GM21423 (cell line): ENCODE results near the gene KPNA1.
"Not testable (repeated sequence)": the region's sequence is repeated elsewhere in the genome, so short reads cannot be mapped to it uniquely, and the experiment has no call there.

ENCODE experiments used
- ATAC-seq: cut with Tn5 transposase; IDR thresholded peaks from one replicate; pipeline ENCODE4 v1.9.1; 2021; ENCODE audit warnings: mild to moderate bottlenecking, moderate library complexity; ENCODE audit not compliant: unreplicated experiment

The KPNA1 gene

DNA sequence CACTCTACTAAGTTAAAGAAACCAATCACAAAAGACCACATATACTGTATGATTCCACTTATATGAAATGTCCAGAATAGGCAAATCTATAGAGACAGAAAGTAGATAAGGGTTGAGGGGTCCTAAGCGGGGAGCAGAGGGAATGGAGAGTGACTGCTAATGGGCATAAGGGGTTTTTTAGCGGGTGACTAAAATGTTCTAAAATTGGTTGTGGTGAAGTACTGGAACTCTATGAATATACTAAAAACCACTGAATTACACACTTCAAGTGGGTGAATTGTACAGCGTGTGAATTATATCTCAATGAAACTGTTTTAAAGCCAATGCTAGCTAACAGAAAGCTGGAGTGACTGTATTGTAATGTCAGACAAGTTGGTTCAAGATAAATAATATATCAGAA, 33.3 kb downstream of the KPNA1 start:
- ATAC-seq = no peak

DNA sequence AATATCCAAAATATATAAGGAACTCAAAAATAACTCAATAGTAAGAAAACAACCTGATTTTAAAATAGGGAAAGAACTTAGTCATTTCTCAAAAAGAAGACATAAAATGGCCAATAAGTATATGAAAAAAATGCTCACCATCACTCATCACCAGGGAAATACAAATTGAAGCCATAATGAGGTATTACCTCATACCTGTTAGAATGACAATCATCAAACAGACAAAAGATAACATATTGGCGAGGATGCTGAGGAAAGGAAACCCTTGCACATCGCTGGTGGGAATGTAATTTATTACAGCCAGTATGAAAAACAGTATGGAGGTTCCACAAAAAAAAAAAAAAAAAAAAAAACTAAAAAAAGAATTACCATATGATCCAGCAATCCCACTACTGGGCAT, 38.2 kb downstream of the KPNA1 start:
- ATAC-seq = no peak

DNA sequence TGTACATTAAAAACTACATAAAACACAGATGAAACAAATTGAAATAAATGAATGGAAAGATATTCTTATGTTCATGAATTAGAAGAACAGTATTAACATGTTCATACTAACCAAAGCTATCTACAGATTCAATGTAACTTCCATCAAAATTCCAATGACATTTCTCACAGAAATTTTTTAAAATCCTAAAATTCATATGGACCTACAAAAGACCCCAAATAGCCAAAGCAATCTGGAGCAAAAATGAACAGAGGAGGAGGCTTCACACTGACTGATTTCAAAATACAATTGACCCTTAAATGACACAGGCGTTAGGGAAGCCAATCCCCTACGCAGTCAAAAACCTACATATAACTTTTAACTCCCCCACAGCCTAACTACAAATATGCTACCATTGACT, 39.4 kb downstream of the KPNA1 start:
- no peak for ATAC-seq

DNA sequence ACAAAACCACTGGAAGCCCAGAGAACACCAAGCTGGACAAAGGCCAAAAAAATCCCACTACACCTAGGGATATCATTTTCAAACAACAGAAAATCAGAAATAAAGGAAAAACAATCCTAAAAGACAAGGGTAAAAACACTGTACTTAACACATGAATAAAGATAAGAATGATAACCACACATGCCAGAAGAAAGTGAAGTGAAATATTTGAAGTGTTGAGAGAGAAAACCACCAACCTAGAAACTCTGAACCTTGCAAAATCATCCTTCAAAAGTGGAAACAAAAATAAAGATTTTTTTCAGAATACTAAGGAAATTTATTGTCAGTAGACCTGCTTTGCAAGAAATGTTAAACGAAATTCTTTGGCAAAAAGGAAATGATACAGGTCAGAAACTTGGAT, 45.1 kb downstream of the KPNA1 start:
- ATAC-seq = no peak

DNA sequence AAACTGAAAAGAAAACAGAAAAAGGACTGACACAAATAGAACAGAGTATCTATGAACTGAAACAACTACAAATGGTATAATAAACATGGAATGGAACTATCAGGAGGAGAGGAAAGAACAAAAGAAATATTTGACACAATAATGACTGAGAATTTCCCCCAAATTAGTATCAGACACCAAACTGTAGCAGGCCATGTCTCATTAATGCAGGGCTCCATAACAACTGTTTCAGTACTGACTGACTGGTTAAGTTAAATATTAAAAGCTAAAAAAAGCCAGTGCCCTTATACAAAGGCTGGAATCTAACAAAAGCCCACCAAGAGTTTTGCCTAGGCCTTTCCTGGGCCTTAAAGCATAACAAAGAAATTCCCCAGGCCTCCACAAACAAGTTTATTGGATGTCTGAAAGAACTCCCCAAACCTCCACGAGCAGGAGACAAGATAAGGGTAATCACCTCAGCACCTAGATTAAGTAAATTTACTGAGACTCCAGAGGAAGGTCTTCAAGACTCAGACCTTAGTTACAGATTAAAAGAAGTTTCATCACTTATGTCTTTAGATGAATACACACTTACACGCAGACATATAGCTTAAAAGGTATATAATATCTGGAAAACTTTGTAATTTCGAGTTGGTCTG, 45.7 kb downstream of the KPNA1 start:
- ATAC-seq = peak; percentile 68

DNA sequence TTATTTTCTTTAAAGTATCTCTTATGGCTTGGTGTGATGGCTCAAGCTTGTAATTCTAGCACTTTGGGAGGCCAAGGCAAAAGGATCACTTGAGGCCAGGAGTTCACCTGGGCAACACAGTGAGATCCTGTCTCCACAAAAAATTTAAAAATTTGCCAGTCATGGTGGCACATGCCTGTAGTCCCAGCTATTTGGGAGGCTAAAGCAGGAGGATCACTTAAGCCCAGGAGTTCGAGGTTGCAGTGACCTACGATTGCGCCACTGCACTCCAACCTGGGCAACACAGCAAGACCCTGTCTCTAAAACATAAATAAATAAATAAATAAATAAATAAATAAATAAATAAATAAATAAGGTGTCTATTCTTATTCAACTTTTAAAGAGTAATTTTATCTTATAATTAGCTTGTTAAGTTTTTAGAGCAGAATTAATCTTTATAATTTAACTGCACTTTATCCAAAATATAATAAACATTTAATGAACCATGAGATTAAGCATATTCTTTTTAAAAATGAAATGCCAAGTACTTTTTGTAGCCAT, 48.0 kb downstream of the KPNA1 start:
- ATAC-seq = no peak

DNA sequence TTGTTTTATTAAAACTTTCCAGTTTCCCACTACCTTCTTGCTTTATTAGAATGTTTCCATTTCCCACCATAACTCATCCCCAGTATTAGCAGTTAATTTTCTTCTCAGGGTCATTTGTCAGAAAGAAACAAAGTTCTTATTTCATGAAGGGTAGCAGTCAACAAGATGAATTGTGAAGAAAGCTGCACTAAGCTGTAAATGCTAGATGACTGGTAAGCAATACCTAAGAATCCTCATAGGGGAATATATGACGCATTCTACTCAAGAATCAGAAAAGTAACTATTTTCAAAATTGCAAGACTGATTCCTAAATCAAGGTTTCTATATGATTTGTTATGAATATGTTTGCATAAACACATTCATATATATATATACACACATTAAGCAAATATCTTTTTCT, 50.1 kb downstream of the KPNA1 start:
- ATAC-seq = no peak

DNA sequence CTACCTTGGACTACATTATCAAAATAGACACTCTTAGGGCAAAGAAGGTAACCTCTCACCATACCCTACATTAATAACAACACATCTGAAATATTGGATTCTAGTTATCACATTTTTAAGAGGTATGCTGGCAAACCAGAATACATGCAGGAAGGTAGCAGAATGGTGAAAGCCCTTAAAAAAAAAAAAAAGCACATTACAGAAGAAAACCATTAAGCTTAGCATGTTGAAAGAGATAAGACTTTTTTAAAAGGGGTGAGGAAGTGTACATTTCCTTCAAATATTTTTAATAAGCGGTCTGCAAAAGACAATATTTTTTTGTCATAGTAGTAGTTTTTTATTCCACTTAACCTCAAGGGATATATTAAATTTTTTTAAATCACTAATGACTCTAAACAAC, 52.3 kb downstream of the KPNA1 start:
- ATAC-seq = no peak

DNA sequence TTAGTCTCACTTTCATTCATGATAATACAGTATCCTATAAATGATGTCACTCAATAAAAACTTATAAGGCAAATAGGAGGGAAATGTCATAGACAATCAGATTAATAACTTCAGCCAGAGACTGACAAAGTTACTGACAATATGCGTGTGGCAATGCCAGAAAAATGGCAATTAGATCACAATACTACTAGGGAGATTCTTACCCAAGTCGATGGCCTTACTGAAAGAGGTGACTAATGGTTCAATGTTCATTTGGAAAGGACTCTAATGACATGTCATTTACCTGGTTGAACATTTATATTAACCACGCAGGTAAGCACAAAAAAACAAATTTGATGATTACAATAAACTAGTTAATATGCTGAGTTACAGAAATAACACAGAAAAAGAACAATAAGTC, 52.9 kb downstream of the KPNA1 start:
- ATAC-seq = no peak

DNA sequence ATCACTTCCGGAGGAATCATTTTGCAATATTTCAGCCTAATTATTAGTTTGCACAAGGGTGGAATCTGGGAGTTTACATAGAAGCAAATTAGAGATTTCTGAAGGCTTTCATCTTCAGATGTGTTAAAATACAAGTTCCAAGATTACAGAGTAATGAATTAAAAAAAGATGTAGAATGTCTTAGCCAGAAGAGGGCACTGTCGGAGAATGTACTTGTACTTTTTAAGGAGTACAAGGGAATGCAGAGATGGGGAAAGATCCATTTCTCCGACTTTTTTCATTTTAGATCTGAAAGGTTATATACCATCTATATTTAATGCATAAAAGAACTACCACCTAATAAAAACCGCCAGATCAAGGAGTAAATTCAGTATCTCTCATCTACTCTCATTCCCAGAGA, 55.7 kb downstream of the KPNA1 start:
- ATAC-seq = no peak

DNA sequence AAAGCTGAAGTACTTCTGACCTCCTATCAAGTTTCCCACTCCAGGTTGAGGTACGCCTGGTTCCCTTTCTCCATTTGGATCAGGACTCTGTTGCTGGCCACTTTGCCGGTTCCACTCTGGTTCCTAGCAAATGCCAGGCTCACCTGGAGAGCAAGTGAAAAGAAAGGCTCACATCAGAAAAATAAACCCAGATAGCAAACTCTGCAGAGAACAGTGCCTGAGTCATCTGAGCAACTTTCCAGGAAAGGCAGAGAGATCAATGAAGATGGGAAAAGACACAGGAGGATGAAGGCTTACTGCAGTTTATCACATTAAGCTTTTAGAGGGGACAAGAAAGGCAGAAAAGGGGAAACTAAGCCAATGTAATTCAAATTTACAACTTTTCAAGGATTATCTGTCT, 57.0 kb downstream of the KPNA1 start:
- no peak for ATAC-seq

DNA sequence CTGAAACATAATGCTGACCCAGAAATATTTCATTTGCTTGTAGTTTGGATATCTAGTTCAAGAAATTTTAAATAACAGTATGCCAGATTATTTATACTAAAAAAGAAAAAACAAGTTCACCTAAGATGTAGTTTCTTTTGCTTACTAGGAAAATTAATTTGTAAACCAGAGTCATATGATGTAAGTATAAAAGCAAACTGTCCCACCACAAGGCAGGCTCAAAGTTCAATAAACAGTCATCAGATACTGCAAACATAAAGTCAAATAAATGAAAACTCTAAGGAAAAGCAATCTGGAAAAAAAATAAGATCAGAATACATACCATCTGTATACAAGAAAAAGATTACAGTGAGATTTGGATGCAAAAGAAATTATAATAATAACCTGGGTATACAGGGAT, 58.7 kb downstream of the KPNA1 start:
- no peak for ATAC-seq

DNA sequence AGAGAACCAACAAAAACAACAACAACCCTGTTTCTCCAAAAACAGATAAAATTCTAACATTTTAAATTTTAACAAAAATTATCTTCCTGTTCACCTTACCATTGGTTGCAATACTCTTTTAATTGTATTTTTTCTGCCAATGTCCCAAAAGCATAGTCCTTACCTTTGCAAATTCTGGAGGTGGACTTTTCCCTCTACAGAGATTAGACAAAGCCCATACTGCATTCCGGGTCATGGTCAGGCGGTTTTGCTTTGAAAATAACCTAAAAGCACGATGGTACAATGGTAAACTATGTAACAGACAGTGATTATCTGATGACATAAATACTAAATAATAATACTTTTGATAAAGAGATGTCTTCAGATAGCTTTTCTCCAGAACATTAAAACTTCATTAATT, 63.4 kb downstream of the KPNA1 start:
- ATAC-seq = no peak

DNA sequence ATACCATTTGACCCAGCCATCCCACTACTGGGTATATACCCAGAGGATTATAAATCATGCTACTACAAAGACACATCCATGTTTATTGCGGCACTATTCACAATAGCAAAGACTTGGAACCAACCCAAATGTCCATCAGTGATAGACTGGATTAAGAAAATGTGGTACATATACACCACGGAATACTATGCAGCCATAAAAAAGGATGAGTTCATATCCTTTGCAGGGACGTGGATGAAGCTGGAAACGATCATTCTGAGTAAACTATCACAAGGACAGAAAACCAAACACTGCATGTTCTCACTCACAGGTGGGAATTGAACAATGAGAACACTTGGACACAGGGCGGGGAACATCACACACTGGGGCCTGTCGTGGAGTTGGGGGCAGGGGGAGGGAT, 66.5 kb downstream of the KPNA1 start:
- not testable (repeated sequence) for ATAC-seq

DNA sequence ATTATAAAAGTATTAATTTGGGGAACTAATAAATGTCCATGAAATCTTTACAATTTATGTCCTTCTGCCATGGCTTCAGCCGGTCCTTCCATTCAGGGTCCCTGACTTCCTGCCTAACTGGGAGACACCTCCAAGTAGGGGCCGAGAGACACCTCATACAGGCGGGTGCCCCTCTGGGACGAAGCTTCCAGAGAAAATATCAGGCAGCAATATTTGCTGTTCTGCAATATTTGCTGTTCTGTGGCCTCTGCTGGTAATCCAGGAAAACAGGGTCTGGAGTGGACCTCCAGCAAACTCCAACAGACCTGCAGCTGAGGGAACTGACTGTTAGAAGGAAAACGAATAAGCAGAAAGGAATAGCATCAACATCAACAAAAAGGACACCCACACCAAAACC, 70.2 kb downstream of the KPNA1 start:
- not testable (repeated sequence) for ATAC-seq

DNA sequence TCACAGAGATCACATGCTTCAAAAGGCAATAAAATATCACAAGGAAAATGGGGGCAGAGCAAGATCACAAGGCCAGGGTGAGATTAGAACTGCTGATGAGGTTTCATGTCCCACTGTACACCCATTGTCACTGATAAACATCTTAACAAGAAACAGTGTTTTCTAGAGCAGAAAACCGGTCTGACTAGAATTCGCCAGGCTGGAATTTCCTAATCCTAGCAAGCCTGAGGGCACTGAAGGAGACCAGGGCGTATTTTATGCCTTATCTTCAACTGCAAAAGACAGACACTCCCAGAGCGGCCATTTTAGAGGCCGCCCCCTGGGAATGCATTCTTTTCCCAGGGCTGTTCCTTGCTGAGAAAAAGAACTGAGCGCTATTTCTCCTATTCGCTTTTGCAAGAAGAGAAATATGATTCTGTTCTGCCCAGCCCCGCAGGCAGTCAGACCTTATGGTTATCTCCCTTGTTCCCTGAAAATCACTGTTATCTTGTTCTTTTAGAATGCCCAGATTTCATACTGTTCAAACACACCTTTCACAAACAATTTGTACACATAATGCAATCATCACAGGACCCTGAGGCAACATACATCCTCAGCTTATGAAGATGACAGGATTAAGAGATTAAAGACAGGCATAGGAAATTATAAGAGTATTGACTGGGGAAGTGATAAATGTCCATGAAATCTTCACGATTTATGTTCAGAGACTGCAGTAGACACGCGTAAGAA, 70.8 kb downstream of the KPNA1 start:
- not testable (repeated sequence) for ATAC-seq

DNA sequence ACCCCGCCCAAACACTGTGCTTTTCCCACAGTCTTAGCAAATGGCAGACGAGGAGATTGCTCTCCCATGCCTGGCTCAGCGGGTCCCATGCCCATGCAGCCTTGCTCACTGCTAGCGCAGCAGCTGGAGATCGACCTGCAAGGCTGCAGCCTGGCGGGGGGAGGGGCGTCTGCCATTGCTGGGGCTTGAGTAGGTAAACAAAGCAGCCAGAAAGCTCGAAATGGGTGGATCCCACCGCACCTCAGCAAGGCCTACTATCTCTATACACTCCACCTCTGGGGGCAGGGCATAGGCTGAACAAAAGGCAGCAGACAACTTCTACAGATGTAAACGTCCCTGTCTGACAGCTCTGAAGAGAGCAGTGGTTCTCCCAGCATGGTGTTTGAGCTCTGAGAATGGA, 71.6 kb downstream of the KPNA1 start:
- no peak for ATAC-seq

DNA sequence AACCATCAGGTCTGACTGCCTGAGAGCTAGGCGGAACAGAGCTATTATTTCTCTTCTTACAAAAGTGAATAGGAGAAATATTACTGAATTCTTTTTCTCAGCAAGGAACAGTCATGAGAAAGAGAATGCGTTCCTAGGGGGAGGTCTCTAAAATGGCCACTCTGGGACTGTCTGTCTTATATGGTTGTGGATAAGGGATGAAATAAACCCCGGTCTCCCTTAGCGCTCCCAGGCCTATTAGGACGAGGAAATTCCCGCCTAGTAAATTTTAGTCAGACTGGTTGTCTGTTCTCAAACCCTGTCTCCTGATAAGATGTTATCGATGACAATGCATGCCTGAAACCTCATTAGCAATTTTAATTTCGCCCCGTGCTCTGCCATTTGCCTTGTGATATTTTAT, 78.8 kb downstream of the KPNA1 start:
- no peak for ATAC-seq

DNA sequence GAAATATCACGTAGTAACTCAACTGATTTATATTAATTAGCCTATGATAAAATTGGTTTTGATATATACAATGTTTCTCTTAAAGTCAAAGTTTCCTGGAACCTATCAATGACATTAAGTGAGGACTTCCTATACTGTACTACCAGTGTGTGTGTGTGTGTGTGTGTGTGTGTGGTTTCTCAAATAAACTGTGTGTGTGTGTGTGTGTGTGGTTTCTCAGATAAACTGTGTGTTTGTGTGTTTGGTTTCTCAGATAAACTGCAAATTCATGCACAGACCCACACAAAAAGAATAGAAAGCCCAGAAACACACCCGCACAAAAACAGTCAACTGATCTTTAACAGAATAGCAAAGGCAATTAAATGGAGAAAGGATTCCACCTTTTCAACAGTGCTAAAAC, 84.4 kb downstream of the KPNA1 start:
- no peak for ATAC-seq

DNA sequence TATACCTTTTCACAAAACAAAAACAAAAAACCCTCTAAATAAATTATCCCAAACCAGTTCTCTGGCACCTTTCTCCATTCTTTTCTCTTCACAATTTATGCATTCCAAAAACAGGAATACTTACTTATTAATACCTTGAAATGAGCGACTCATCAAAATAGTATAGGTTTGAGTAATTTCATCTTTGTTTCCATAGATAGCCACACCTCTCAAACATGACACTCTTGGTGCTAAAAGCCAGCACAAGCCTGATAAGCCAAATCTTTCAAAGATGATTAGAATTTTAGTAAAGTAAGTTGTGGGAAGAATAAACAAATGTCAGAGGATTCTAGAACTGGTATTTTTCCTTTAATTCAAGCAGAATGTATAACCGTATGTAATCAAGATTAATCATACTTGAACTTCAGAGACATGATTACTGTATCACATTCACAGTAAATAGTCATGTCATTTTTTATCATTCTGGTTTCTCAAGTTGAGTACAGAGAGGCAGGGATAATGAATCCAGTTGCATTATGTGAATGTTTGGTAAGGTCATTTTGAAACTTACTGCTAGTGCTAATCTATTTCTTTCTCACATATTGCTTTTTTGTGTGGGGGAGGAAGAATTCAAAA, 86.8 kb downstream of the KPNA1 start:
- no peak for ATAC-seq

DNA sequence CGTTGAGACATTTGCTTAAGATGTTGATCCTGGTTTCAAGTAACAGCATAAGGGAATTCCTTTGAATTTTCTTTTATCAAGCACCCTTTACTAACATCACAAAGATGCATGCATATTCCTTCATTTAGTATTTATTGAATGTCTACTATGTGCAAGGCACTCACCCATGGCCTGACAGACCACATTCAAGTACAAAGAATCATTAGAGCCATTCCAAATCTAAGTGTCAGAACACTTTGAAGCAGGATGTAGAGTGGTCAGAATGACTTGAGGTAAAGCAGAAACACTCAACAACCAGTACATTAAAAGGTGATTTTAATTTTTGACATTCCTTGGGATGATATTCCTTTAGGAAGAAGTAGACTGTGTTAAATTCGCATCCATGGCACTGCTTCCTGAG, 92.9 kb downstream of the KPNA1 start:
- ATAC-seq = no peak

DNA sequence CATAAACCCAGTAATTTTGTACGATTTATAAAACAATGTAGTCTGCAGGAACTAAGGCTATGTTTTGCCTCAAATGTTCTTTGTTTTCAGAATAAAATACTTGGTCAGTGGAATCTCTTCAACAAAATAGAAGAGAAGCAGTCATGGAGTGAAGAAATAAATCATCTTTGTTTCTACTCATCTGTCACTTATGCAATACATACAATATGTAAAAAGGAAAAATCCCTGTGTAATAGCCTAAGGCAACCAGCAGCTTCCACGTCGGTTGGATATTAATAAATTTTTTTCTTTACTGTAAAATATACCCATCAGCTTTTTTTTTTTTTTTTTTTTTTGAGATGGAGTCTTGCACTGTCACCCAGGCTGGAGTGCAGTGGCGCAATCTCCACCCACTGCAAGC, 93.6 kb downstream of the KPNA1 start:
- ATAC-seq = no peak
